Embryonic facial prominence (tissue), 1 donor: ENCODE measurements around the gene STK39.

Source experiments
- DNase-seq: peaks from one replicate; pipeline ENCODE4 v3.0.0-alpha.2; 2016; ENCODE audit errors: extremely low spot score

STK39 gene

DNA sequence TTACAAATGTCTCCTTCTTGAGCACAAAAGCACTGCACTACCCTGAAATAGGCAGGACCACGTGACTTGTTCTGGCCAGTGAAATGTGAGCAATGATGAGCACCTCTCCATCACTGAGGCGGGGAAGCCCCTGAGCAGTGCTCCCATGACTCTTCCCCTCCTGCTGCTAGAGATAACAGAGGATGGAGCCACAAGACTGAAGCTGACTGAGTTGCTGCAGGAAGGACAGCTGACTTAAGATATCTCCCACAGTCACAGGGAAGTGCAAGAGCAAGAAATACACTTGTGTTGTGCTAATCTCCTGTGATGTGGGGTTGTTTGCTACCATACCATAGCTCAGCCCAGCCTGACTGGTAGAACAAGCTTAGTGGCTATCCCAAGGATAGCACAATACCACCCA is 38.7 kb downstream of the STK39 start:
- no peak for DNase-seq

- no peak for DNase-seq
These were observed 39.5 kb downstream of the STK39 start for GRCh38 chr2:168207851-168208250.

- DNase-seq = no peak
These were observed 43.4 kb downstream of the STK39 start for GRCh38 chr2:168203762-168204693.

GRCh38 chr2:168201584-168202116 is 45.7 kb downstream of the STK39 start:
- no peak for DNase-seq

- no peak for DNase-seq
These were observed 46.3 kb downstream of the STK39 start for GRCh38 chr2:168200930-168201583.

DNA sequence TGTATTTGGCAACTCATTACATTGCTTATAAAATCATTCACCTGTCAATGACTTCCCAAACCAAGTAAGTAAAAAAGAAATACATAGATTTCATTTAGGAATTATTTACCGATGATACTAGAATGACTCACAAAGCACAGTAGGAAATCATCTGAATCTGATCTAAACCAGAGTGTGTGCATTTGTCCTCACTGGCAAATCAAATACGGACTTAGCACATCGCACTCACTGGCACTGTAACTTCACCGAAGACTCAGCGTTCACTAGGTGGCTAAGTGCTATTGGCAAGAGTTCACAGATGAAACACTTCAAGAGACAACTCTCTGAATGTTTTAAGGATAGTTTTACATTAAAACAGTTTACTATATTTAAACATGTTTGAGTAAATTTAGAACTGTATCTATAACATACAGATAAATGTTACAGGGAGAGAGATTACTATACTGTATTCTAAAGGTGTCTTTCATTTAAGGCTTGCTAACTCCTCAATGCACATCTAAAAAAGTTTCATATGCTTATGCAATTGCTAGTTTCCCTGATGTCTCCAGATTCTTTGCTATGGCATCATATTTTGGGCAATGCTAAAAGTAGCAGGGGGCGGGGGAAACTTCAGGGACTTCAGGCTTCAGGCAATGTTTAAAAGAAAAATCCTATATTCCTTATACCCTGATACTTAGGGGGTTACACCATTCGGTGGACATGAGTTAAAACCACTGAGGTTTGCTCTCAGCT is 48.8 kb downstream of the STK39 start:
- no peak for DNase-seq

DNA sequence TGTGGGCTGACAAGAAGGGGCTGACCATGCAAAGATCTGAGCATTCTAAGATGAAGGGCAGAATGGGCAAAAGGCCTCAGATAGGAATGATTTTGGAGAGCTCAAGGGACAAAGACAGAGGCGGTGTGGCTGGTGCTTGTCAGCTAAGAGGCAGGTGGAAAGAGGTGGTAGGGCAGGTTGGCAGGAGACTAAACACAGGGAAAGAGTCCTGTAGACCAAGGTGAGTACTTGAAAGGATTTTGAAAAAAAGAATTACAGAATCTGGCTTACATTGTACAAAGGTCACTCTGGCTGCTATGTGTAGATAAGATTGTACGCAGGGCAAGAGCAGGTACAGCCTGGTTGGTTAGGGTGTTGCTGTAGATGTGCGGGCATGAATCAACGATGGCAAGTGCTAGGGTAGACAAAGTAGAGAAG is 50.6 kb downstream of the STK39 start:
- no peak for DNase-seq

DNA sequence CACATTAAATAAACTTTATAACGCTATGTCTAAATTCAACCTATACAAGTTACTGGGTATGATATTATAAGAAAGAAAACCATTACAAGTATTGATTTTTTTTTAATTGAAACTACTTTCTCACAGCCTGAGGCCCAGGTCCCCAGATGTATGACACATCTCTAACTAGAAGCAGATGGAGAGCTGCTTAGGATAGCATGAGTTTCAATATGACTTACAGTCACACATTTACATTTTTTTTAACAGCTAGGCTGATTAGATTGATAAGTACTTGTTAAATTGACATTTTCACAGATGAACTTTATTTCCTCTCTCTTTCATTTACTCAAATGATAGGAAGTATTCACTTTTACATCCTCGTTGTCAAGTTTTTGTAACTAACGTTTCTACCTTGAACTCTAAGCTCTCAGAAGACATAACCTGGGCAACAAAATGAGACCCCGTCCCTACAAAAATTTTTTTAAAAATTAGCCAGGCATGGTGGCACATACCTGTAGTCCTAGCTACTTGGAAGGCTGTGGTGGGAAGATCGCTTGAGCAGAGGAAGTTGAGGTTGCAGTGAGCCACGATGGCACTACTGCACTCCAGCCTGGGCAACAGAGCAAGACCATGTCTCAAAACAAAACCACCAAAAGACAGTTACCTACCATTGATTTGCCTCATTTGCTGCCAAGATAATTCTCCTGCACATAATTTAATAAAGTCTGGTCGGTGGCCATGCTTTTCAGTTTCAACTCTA is 52.4 kb downstream of the STK39 start:
- no peak for DNase-seq

DNA sequence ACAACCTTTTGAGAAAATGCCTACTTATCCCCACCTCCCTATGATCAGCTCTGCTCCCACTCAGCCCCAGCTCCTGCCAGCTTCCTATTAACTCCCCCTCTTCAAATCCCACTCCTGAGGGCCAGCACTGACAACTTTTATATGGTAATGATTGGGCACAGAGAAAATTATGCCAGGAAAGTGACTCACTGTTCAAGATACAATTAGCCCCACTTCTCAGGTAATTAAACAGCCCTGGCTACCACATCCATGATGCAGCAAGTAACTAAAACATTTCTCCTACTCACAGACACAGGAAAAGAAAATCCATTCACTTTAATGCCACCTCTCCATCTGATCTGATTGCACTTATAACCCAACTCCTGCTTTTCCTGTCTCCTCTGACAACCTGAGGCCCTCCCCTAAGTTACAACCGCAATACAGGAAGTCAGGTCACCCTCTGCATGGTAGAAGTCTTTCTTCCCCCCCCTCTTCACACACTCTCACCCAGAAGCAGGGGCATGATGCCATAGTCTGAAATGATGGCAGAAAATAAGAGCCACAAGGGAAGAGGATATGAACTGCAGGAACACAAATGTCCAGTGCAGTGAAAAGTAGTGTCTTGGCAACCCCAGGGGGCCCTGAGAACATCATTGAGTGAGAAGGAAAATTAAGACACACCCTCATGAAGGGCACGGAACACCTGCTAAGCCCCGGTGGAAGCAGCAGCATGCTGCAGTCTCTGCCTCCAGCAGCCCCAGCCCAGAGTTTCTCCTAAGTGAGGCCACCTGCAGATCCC is 54.4 kb downstream of the STK39 start:
- no peak for DNase-seq

- no peak for DNase-seq
These were observed 55.2 kb downstream of the STK39 start for GRCh38 chr2:168191955-168192785.

DNA sequence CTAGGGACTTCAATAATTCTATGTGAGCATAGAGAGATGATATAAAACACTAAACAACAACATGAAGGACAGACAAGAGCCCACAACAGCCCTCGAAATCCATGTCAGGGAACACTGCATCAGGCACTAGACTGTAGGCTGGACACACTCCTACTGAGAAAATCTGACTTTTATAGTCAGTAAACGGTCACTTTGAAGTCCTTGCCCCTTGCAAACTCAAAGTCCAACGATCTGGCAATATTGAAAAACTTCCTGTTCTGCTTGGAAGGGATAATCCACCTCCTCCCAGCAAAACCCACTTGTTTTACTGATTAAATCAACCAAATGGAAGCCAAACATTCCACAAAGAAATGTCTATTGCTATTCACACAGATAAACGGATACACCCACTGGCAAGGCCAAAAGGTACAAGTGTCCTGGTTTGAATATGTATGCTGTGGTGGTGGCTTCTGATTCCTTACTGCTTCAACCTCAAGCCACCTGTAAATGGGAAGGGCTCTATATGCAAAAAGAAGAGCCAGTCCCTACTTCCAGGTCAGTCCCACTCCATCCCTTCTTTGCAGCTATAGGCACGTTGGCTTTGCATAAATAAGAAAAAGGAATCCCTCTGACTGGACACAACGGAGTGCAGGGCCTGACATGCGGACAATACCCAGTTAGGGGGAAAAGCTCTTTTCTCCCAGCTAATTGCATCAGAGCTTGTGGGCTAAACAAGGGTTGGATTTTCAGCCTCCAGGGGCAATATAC is 56.6 kb downstream of the STK39 start:
- no peak for DNase-seq

- DNase-seq = no peak
These were observed 57.4 kb downstream of the STK39 start for GRCh38 chr2:168189835-168190569.

DNA sequence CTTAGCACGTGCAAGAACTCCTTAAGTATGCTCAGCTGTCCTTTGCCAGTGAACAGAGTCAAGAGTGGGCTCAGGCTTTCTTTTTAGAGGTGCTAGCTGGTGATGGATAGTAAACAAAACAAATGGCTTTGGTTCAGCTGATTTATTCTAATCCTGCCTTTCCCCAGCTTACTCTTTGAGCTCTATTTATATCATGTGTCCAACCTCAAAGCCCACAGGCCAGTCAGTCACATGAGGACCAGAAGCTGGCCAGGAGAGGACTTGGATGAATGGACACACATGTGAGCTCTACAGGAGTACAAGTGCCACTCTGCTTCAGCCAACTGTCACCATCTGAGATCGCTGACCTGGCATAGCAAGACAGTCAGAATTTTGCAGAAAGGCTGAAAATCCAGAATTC is 59.4 kb downstream of the STK39 start:
- no peak for DNase-seq

GRCh38 chr2:168186452-168186851 is 60.9 kb downstream of the STK39 start:
- no peak for DNase-seq

DNA sequence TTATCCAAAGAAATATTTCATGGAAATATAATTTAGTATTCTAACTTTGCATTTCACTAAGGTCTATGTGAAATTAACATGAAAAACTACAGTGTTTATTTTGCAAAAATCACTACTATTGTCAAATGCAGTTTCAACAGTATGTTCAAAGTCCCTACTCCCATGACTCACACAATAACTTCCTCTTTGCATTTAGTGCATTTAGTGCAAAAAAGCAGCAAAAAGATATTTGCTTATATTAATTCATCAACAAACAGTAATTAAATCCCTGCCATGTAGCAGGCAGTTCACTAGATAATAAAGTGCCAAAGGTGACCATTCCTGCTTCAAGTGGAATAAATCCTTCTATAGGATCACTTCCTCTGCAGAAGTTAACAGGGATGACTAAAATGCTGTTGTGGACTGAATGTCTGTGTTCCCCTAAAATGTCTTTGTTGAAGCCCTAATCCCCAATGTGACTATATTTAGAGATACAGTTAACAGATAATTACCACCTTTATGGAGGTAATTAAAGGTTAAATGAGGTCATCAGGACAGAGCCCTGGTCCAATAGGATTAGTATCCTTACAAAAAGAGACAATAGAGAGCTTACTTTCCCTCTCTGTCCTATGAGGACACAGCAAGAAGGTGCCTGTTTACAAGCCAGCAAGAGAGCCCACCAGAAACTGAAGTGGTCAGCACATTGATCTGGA is 61.7 kb downstream of the STK39 start:
- DNase-seq = no peak

GRCh38 chr2:168184681-168185513 is 62.5 kb downstream of the STK39 start:
- no peak for DNase-seq
